Measurements from ENCODE around the gene CAMK2B.

The CAMK2B gene

GRCh38 chr7:44326261-44327125 is 1.1 kb upstream of the CAMK2B start:
- no peaks in the 10 kb centered on the region for H3K36me3 ChIP-seq (ENCODE audit: insufficient read depth, low read length)
- H3K9me2 ChIP-seq (replicated peaks; ENCODE audit: low read depth, low read length), result no peaks in the 10 kb centered on the region
- H3K79me2 ChIP-seq (ENCODE audit: insufficient read depth, low read length), result no peaks in the 10 kb centered on the region
- no peak overlapping the region for H2AFZ ChIP-seq (ENCODE audit: low read length)
- TF ChIP-seq EZH2phosphoT487 (IDR thresholded peaks at IDR 0.05; ENCODE audit: borderline replicate concordance), result no peak
- no peak for TF ChIP-seq CTCF (conservative IDR thresholded peaks at IDR 0.05; ENCODE audit: low read length)
- no peak overlapping the region for H3K4me2 ChIP-seq (ENCODE audit: low read depth, low read length, poor library complexity, severe bottlenecking)
- H3K9me3 ChIP-seq (ENCODE audit: insufficient read depth, low read depth, low read length), result no peaks in the 10 kb centered on the region
- H3K4me3 ChIP-seq (ENCODE audit: low read length, poor library complexity, severe bottlenecking), result no peak overlapping the region
- no peaks in the 10 kb centered on the region for H3K4me1 ChIP-seq (ENCODE audit: insufficient read depth, low read length, poor library complexity, severe bottlenecking)
- H3K9ac ChIP-seq (ENCODE audit: low read depth, low read length, poor library complexity, severe bottlenecking), result no peak overlapping the region
- H4K20me1 ChIP-seq (ENCODE audit: insufficient read depth, low read length, poor library complexity, severe bottlenecking), result no peaks in the 10 kb centered on the region
- H3F3A ChIP-seq (ENCODE audit: low read depth), result no peaks in the 10 kb centered on the region
- no peaks in the 10 kb centered on the region for H3K27me3 ChIP-seq (ENCODE audit: insufficient read depth, low read length, poor library complexity, severe bottlenecking)

GRCh38 chr7:44325811-44326241 is 432 bp upstream of the CAMK2B start:
- Histone ChIP-seq H3K9me3 (ENCODE audit: insufficient read depth, low read depth, low read length) (no peaks in the 10 kb centered on the region), H3K9ac (ENCODE audit: low read depth, low read length, poor library complexity, severe bottlenecking) (no peak overlapping the region), H3K79me2 (ENCODE audit: insufficient read depth, low read length) (no peaks in the 10 kb centered on the region), H2AFZ (ENCODE audit: low read length) (no peak overlapping the region), H3K4me1 (ENCODE audit: insufficient read depth, low read length, poor library complexity, severe bottlenecking) (no peaks in the 10 kb centered on the region), H3K4me2 (ENCODE audit: low read depth, low read length, poor library complexity, severe bottlenecking) (no peak overlapping the region), H3K4me3 (ENCODE audit: low read length, poor library complexity, severe bottlenecking) (no peak overlapping the region), H3K27me3 (ENCODE audit: insufficient read depth, low read length, poor library complexity, severe bottlenecking) (no peaks in the 10 kb centered on the region), H4K20me1 (ENCODE audit: insufficient read depth, low read length, poor library complexity, severe bottlenecking) (no peaks in the 10 kb centered on the region), H3F3A (ENCODE audit: low read depth) (no peaks in the 10 kb centered on the region), H3K36me3 (ENCODE audit: insufficient read depth, low read length) (no peaks in the 10 kb centered on the region), H3K9me2 (replicated peaks; ENCODE audit: low read depth, low read length) (no peaks in the 10 kb centered on the region)
- TF ChIP-seq CTCF (conservative IDR thresholded peaks at IDR 0.05; ENCODE audit: low read length) (no peak), EZH2phosphoT487 (IDR thresholded peaks at IDR 0.05; ENCODE audit: borderline replicate concordance) (no peak)

GRCh38 chr7:44324481-44325200 is 753 bp downstream of the CAMK2B start:
- no peaks in the 10 kb centered on the region for H3K36me3 ChIP-seq (ENCODE audit: insufficient read depth, low read length)
- no peaks in the 10 kb centered on the region for H3K4me1 ChIP-seq (ENCODE audit: insufficient read depth, low read length, poor library complexity, severe bottlenecking)
- no peaks in the 10 kb centered on the region for H4K20me1 ChIP-seq (ENCODE audit: insufficient read depth, low read length, poor library complexity, severe bottlenecking)
- H3K27me3 ChIP-seq (ENCODE audit: insufficient read depth, low read length, poor library complexity, severe bottlenecking), result no peaks in the 10 kb centered on the region
- H3K4me2 ChIP-seq (ENCODE audit: low read depth, low read length, poor library complexity, severe bottlenecking), result no peak overlapping the region
- no peaks in the 10 kb centered on the region for H3K9me2 ChIP-seq (replicated peaks; ENCODE audit: low read depth, low read length)
- H3K4me3 ChIP-seq (ENCODE audit: low read length, poor library complexity, severe bottlenecking), result no peak overlapping the region
- no peaks in the 10 kb centered on the region for H3F3A ChIP-seq (ENCODE audit: low read depth)
- no peaks in the 10 kb centered on the region for H3K9me3 ChIP-seq (ENCODE audit: insufficient read depth, low read depth, low read length)
- TF ChIP-seq CTCF (conservative IDR thresholded peaks at IDR 0.05; ENCODE audit: low read length) (no peak), EZH2phosphoT487 (IDR thresholded peaks at IDR 0.05; ENCODE audit: borderline replicate concordance) (no peak)
- no peak overlapping the region for H3K9ac ChIP-seq (ENCODE audit: low read depth, low read length, poor library complexity, severe bottlenecking)
- H2AFZ ChIP-seq (ENCODE audit: low read length), result no peak overlapping the region
- no peaks in the 10 kb centered on the region for H3K79me2 ChIP-seq (ENCODE audit: insufficient read depth, low read length)

Data from Loucy (cell line).